ENCODE data around the gene RAB24. TPM values are rescaled to one million over a fixed set of nuclear protein-coding genes. Genes with fewer than 3 reads are reported as not detected.

RAB24 gene
- total and polyA plus RNA-seq, 9 donors, result 15.1 to 31.9 (median 23.7) TPM

DNA sequence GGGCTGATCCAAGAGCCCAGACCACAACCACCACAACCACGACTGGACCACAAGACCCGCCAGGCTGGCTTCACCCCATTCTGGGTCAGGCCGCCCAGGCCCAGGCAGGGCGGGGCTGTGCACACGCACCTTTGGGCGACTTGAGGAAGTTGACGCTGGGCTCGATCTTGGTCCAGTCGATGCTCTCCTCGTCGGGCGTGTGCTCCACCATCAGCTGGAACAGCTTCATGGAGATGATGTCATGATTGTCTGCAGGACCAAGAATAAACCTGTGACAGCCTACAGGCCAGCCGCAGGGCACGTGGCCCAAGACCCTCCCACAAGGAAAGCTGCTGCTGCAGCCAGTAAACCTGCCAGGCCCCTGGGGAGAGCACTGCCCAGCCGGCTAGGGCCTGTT is 30.6 kb upstream of the RAB24 start:
- 79% methylated on average over 12 of the region's 15 CpGs for WGBS (ENCODE audit: insufficient coverage)
- no peaks in the 10 kb centered on the region for H3K4me1 ChIP-seq (ENCODE audit: control insufficient read depth, insufficient read depth, low read length)
- no peaks in the 10 kb centered on the region for H3K27me3 ChIP-seq (ENCODE audit: control insufficient read depth, insufficient read depth, low read length)
- peaks cover 93% of the 10 kb centered on the region for H3K36me3 ChIP-seq (ENCODE audit: control insufficient read depth, insufficient read depth, low read length)
- no peak overlapping the region for H3K27ac ChIP-seq (ENCODE audit: low read length)
- no peak for DNase-seq
- H3K9me3 ChIP-seq (replicated peaks; ENCODE audit: control insufficient read depth, low read depth, low read length), result no peaks in the 10 kb centered on the region
- no peak overlapping the region for H3K4me3 ChIP-seq (ENCODE audit: low read length)

DNA sequence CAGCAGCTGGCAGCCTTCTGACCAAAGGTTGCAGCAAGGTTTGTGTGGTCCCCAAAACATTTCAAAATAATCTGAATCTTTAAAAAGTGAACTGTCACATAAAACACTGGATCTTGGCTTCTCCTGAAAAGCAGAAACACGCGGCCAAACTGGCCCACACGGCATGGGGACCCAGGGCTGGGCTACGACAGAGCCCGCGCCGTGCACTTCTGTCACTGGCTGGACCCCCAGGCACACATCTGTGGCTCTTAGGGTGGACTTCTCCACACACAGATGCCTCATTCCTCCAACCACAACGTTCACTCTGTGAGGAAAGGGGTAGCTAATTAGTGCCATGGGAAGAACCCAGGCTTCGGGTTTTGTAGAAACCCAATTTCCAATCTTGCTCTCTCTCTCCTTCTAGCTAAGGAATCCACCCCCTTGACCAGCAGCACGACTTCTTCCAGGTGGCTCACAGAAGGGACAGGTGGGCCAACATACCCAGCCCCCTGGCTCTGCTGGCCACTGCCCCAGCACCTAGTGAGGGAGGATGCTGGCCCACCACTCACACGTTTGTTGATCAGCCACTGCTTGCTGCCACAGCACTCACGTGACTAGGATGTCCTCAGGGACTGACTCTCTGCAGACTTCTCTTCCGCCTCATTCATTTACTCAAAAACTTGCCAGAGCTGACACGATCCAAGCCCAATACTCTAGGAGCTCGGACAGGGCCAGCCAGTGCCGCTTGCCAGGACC is 30.1 kb upstream of the RAB24 start:
- no peak overlapping the region for H3K4me3 ChIP-seq (ENCODE audit: low read length)
- H3K27me3 ChIP-seq (ENCODE audit: control insufficient read depth, insufficient read depth, low read length), result no peaks in the 10 kb centered on the region
- no peaks in the 10 kb centered on the region for H3K4me1 ChIP-seq (ENCODE audit: control insufficient read depth, insufficient read depth, low read length)
- 85% methylated on average over 14 of the region's 16 CpGs for WGBS (ENCODE audit: insufficient coverage)
- DNase-seq, result no peak
- peaks cover 87% of the 10 kb centered on the region for H3K36me3 ChIP-seq (ENCODE audit: control insufficient read depth, insufficient read depth, low read length)
- no peak overlapping the region for H3K27ac ChIP-seq (ENCODE audit: low read length)
- H3K9me3 ChIP-seq (replicated peaks; ENCODE audit: control insufficient read depth, low read depth, low read length), result no peaks in the 10 kb centered on the region

GRCh38 chr5:177332896-177333260 is 29.4 kb upstream of the RAB24 start:
- 90% methylated on average over 11 of the region's 13 CpGs for WGBS (ENCODE audit: insufficient coverage)
- no peaks in the 10 kb centered on the region for H3K4me1 ChIP-seq (ENCODE audit: control insufficient read depth, insufficient read depth, low read length)
- no peaks in the 10 kb centered on the region for H3K9me3 ChIP-seq (replicated peaks; ENCODE audit: control insufficient read depth, low read depth, low read length)
- no peak for DNase-seq
- no peak overlapping the region for H3K27ac ChIP-seq (ENCODE audit: low read length)
- no peaks in the 10 kb centered on the region for H3K27me3 ChIP-seq (ENCODE audit: control insufficient read depth, insufficient read depth, low read length)
- H3K4me3 ChIP-seq (ENCODE audit: low read length), result no peak overlapping the region
- peaks cover 81% of the 10 kb centered on the region for H3K36me3 ChIP-seq (ENCODE audit: control insufficient read depth, insufficient read depth, low read length)

GRCh38 chr5:177332031-177332895 is 28.7 kb upstream of the RAB24 start:
- Histone ChIP-seq H3K36me3 (ENCODE audit: control insufficient read depth, insufficient read depth, low read length) (peaks cover 75% of the 10 kb centered on the region), H3K27ac (ENCODE audit: low read length) (no peak overlapping the region), H3K4me3 (ENCODE audit: low read length) (no peak overlapping the region), H3K9me3 (replicated peaks; ENCODE audit: control insufficient read depth, low read depth, low read length) (no peaks in the 10 kb centered on the region), H3K27me3 (ENCODE audit: control insufficient read depth, insufficient read depth, low read length) (no peaks in the 10 kb centered on the region), H3K4me1 (ENCODE audit: control insufficient read depth, insufficient read depth, low read length) (no peaks in the 10 kb centered on the region)
- 80% methylated on average over 29 of the region's 35 CpGs for WGBS (ENCODE audit: insufficient coverage)
- DNase-seq, result no peak

DNA sequence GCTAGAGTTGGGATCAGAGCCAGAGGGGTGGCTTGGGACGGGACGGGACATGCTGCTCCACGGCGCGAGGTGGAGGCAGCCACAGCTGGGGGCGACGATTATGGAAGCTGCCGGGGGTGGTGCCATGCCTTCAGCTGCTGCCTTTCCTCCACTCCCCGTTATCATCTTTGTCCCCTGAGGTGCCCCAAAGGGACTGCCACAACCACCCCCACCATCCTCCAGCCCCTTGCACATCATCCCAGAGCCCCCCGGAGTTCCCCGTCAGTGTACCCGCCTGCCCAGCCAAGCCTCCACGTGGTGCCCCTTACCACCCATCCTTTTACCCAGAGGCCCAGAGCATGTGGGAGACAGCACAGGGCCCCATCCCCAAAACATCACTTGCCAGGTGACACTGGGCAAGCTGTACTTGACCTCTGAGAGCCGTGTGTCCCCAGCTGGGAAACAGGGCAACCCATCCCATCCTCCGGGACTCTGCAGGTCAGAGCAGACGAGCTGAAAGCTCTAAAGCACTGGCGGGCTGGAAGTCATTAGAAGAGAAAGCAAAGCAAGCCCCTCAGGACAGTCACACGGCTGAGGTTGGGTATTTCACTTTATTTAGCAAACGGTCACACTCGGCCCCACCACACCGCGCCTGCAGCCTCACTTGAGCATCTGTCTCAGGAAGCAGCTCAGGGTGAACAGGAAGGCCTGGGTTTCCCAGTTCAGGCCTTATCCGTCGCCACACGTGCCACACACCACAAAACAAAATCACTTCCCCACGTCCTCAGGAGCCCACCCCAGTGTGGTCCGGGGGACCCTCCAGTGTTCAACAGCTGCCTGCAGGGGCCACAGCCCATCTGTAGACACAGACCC is 27.7 kb upstream of the RAB24 start:
- no peaks in the 10 kb centered on the region for H3K27me3 ChIP-seq (ENCODE audit: control insufficient read depth, insufficient read depth, low read length)
- H3K9me3 ChIP-seq (replicated peaks; ENCODE audit: control insufficient read depth, low read depth, low read length), result no peaks in the 10 kb centered on the region
- no peaks in the 10 kb centered on the region for H3K4me1 ChIP-seq (ENCODE audit: control insufficient read depth, insufficient read depth, low read length)
- DNase-seq, result no peak
- 81% methylated on average over 25 of the region's 27 CpGs for WGBS (ENCODE audit: insufficient coverage)
- H3K27ac ChIP-seq (ENCODE audit: low read length), result no peak overlapping the region
- H3K4me3 ChIP-seq (ENCODE audit: low read length), result no peak overlapping the region
- H3K36me3 ChIP-seq (ENCODE audit: control insufficient read depth, insufficient read depth, low read length), result peaks cover 64% of the 10 kb centered on the region

GRCh38 chr5:177329883-177330282 is 26.4 kb upstream of the RAB24 start:
- no peaks in the 10 kb centered on the region for H3K27me3 ChIP-seq (ENCODE audit: control insufficient read depth, insufficient read depth, low read length)
- peaks cover 51% of the 10 kb centered on the region for H3K36me3 ChIP-seq (ENCODE audit: control insufficient read depth, insufficient read depth, low read length)
- H3K9me3 ChIP-seq (replicated peaks; ENCODE audit: control insufficient read depth, low read depth, low read length), result no peaks in the 10 kb centered on the region
- H3K27ac ChIP-seq (ENCODE audit: low read length), result no peak overlapping the region
- H3K4me1 ChIP-seq (ENCODE audit: control insufficient read depth, insufficient read depth, low read length), result no peaks in the 10 kb centered on the region
- no peak overlapping the region for H3K4me3 ChIP-seq (ENCODE audit: low read length)
- DNase-seq, result no peak
- WGBS (ENCODE audit: insufficient coverage), result 83% methylated on average over 6 of the region's 6 CpGs

GRCh38 chr5:177328545-177329231 is 25.2 kb upstream of the RAB24 start:
- H3K9me3 ChIP-seq (replicated peaks; ENCODE audit: control insufficient read depth, low read depth, low read length), result no peaks in the 10 kb centered on the region
- DNase-seq, result no peak
- no peaks in the 10 kb centered on the region for H3K4me1 ChIP-seq (ENCODE audit: control insufficient read depth, insufficient read depth, low read length)
- WGBS (ENCODE audit: insufficient coverage), result 90% methylated on average over 6 of the region's 19 CpGs
- peaks cover 39% of the 10 kb centered on the region for H3K36me3 ChIP-seq (ENCODE audit: control insufficient read depth, insufficient read depth, low read length)
- no peak overlapping the region for H3K27ac ChIP-seq (ENCODE audit: low read length)
- no peaks in the 10 kb centered on the region for H3K27me3 ChIP-seq (ENCODE audit: control insufficient read depth, insufficient read depth, low read length)
- no peak overlapping the region for H3K4me3 ChIP-seq (ENCODE audit: low read length)

- Histone ChIP-seq H3K4me3 (ENCODE audit: low read length) (no peak overlapping the region), H3K27me3 (ENCODE audit: control insufficient read depth, insufficient read depth, low read length) (no peaks in the 10 kb centered on the region), H3K36me3 (ENCODE audit: control insufficient read depth, insufficient read depth, low read length) (peaks cover 31% of the 10 kb centered on the region), H3K27ac (ENCODE audit: low read length) (peak overlapping the region; percentile 65), H3K4me1 (ENCODE audit: control insufficient read depth, insufficient read depth, low read length) (no peaks in the 10 kb centered on the region), H3K9me3 (replicated peaks; ENCODE audit: control insufficient read depth, low read depth, low read length) (no peaks in the 10 kb centered on the region)
- DNase-seq, result peak; percentile 88
- 69% methylated on average over 21 of the region's 28 CpGs for WGBS (ENCODE audit: insufficient coverage)
Measured at GRCh38 chr5:177327539-177328522, 24.3 kb upstream of the RAB24 start.

- Histone ChIP-seq H3K27ac (ENCODE audit: low read length) (no peak overlapping the region), H3K9me3 (replicated peaks; ENCODE audit: control insufficient read depth, low read depth, low read length) (no peaks in the 10 kb centered on the region), H3K4me3 (ENCODE audit: low read length) (no peak overlapping the region), H3K27me3 (ENCODE audit: control insufficient read depth, insufficient read depth, low read length) (no peaks in the 10 kb centered on the region), H3K4me1 (ENCODE audit: control insufficient read depth, insufficient read depth, low read length) (no peaks in the 10 kb centered on the region), H3K36me3 (ENCODE audit: control insufficient read depth, insufficient read depth, low read length) (peaks cover 11% of the 10 kb centered on the region)
- WGBS (ENCODE audit: insufficient coverage), result 67% methylated on average over 1 of the region's 1 CpG
- DNase-seq, result no peak
Measured at GRCh38 chr5:177325868-177326381, 22.4 kb upstream of the RAB24 start.
